Suprapubic skin (tissue), 4 donors: ENCODE results near the gene EPHA8. TPM values are rescaled to one million over a fixed set of nuclear protein-coding genes. Genes with fewer than 3 reads are reported as not detected.

Experiments used
- DNase-seq, 2 donors: peaks; one replicate each; pipeline ENCODE4 v3.0.0-alpha.2; 2019; ENCODE audit warnings: low spot score in 2 of 2
- H3K27ac ChIP-seq: fragments of 200-600 bp; sonication (generic); one replicate; pipeline ENCODE4 v1.5.1; 2019
- H3K27me3 ChIP-seq: fragments of 200-600 bp; sonication (generic); one replicate; pipeline ENCODE4 v1.5.1; 2019
- H3K36me3 ChIP-seq: fragments of 200-600 bp; sonication (generic); one replicate; pipeline ENCODE4 v1.5.1; 2019
- H3K4me1 ChIP-seq: fragments of 200-600 bp; sonication (generic); one replicate; pipeline ENCODE4 v1.5.1; 2019
- H3K4me3 ChIP-seq: fragments of 200-600 bp; sonication (generic); one replicate; pipeline ENCODE4 v1.5.1; 2019; ENCODE audit warnings: mild to moderate bottlenecking
- H3K9me3 ChIP-seq: fragments of 200-600 bp; sonication (generic); one replicate; pipeline ENCODE4 v1.5.1; 2019
- EP300 ChIP-seq: sonication (generic); formaldehyde crosslinking; IDR thresholded peaks from one replicate; pipeline ENCODE4 v1.6.1; 2017; ENCODE audit warnings: antibody characterized with exemption
- POLR2A ChIP-seq, 2 donors: fragments of 450-650 bp; IDR thresholded peaks; one replicate each; pipeline ENCODE4 v1.6.1; 2017; ENCODE audit warnings: antibody characterized with exemption in 2 of 2, mild to moderate bottlenecking in 2 of 2, moderate library complexity in 2 of 2
- POLR2AphosphoS5 ChIP-seq, 3 donors: sonication (generic); formaldehyde crosslinking; IDR thresholded peaks; one replicate each; pipeline ENCODE4 v1.6.1; 2017; ENCODE audit warnings: antibody characterized with exemption in 3 of 3
- WGBS: methylation state at CpG from one replicate; pipeline ENCODE4 v1.1.5; 2018; 5-methylcytosine and 5-hydroxymethylcytosine counted together
- total RNA-seq, 4 donors: library from RNA; depleted of rRNA; stranded (reverse); fragments of >200 nt; gene quantifications; one replicate each; pipeline ENCODE4 v1.1.0, GENCODE V29; 2016
- TF ChIP-seq, protein P1 (sequence below), 2 donors: fragments of 200-600 bp in 1 of 2; fragments of 450-650 bp in 1 of 2; sonication (generic) in 1 of 2; IDR thresholded peaks; one replicate each; pipeline ENCODE4 v1.5.1; 2016 to 2019; ENCODE audit warnings: antibody characterized with exemption in 2 of 2, mild to moderate bottlenecking in 1 of 2, moderate library complexity in 1 of 2

The EPHA8 gene
- total RNA-seq, 4 donors from 2014 or later = 0.34 to 0.64 TPM; not detected in 2

DNA sequence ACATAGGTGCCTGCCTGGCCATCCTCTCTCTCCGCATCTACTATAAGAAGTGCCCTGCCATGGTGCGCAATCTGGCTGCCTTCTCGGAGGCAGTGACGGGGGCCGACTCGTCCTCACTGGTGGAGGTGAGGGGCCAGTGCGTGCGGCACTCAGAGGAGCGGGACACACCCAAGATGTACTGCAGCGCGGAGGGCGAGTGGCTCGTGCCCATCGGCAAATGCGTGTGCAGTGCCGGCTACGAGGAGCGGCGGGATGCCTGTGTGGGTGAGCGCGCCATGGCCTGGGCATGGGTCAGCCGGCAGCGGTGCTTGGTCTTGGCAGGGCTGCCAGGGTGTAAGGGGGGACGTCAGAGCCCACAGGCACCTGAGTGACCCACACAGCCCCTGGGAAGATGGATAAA is 13.3 kb downstream of the EPHA8 start:
- DNase-seq = no peak
- Histone ChIP-seq H3K36me3 (no peaks in the 10 kb centered on the region), H3K27ac (no peak overlapping the region), H3K9me3 (no peaks in the 10 kb centered on the region), H3K27me3 (peaks cover 41% of the 10 kb centered on the region), H3K4me3 (no peak overlapping the region), H3K4me1 (no peaks in the 10 kb centered on the region)
- WGBS = 91% methylated on average over 18 of the region's 24 CpGs
- no peak for TF ChIP-seq EP300
- TF ChIP-seq POLR2A (IDR thresholded peaks at IDR 0.05) = no peak
- TF ChIP-seq POLR2AphosphoS5 (IDR thresholded peaks at IDR 0.05) = no peak
- TF ChIP-seq, protein P1, sequence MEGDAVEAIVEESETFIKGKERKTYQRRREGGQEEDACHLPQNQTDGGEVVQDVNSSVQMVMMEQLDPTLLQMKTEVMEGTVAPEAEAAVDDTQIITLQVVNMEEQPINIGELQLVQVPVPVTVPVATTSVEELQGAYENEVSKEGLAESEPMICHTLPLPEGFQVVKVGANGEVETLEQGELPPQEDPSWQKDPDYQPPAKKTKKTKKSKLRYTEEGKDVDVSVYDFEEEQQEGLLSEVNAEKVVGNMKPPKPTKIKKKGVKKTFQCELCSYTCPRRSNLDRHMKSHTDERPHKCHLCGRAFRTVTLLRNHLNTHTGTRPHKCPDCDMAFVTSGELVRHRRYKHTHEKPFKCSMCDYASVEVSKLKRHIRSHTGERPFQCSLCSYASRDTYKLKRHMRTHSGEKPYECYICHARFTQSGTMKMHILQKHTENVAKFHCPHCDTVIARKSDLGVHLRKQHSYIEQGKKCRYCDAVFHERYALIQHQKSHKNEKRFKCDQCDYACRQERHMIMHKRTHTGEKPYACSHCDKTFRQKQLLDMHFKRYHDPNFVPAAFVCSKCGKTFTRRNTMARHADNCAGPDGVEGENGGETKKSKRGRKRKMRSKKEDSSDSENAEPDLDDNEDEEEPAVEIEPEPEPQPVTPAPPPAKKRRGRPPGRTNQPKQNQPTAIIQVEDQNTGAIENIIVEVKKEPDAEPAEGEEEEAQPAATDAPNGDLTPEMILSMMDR (IDR thresholded peaks at IDR 0.05) = no peak

DNA sequence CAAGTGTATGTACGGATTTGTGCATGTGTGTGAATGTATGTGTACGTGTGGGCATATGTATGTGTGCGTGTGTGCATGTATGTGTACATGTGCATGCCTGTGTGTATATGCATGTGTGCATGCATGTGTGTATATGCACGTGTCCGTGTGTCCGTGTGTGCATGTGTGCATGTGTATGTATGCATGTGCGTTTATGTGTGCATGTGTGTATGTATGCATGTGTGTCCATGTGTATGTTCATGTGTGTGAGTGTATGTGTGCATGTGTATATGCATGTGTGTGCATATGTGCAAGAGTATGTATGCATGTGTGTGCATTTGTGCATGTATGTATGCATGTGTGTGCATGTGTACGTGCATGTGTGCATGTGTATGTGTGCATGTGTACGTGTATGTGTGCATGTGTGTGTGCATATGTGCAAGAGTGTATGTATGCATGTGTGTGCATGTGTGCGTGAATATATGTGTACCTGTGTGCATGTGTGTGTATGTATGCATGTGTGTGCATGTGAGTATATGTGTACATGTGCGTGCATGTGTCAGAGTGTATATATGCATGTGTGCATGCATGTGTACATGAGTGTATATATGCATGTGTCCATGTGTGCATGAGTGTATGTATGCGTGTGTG is 15.6 kb downstream of the EPHA8 start:
- Histone ChIP-seq H3K27ac (no peak overlapping the region), H3K36me3 (no peaks in the 10 kb centered on the region), H3K4me3 (no peak overlapping the region), H3K27me3 (peaks cover 19% of the 10 kb centered on the region), H3K9me3 (no peaks in the 10 kb centered on the region), H3K4me1 (no peaks in the 10 kb centered on the region)
- DNase-seq = no peak
- WGBS = 96% methylated on average over 12 of the region's 12 CpGs
- TF ChIP-seq EP300 = no peak
- TF ChIP-seq POLR2A (IDR thresholded peaks at IDR 0.05) = no peak
- TF ChIP-seq POLR2AphosphoS5 (IDR thresholded peaks at IDR 0.05) = no peak
- TF ChIP-seq, protein P1 (IDR thresholded peaks at IDR 0.05) = no peak

DNA sequence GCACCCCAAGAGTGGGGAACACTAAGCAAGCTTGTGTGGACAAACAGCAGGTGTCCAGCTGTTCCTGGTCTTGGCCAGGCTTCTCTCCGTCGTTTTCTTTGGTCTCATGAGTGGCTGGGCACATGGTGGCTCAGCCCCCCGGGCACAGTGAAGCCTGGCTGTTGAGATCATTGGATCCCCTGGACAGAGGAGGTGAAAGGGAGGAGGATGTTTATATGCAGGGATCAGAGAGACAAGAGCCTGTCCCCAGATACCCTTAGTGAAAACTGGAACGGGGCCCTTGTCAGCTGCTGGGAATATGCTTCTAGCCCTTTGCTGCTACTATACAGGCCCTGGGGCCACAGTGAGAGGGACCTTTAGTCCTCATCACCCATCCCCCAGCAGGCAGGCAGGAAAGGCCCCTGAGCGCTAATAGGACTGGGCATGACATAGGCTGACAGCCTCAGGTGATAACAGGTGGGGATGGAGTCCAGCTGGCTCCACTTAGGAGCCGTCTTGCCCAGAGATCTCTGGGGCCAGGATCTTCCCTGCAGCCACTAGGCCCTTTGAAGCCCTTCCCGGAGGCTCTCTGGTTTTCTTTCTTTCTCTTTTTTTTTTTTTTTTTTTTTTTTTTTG is 16.4 kb downstream of the EPHA8 start:
- no peaks in the 10 kb centered on the region for H3K9me3 ChIP-seq
- H3K27me3 ChIP-seq = peaks cover 13% of the 10 kb centered on the region
- TF ChIP-seq, protein P1 (IDR thresholded peaks at IDR 0.05) = no peak
- TF ChIP-seq POLR2AphosphoS5 (IDR thresholded peaks at IDR 0.05) (no peak), POLR2A (IDR thresholded peaks at IDR 0.05) (no peak), EP300 (no peak)
- WGBS = 33% methylated on average over 7 of the region's 7 CpGs
- H3K27ac ChIP-seq = no peak overlapping the region
- no peaks in the 10 kb centered on the region for H3K4me1 ChIP-seq
- H3K4me3 ChIP-seq = no peak overlapping the region
- no peaks in the 10 kb centered on the region for H3K36me3 ChIP-seq
- DNase-seq = no peak

DNA sequence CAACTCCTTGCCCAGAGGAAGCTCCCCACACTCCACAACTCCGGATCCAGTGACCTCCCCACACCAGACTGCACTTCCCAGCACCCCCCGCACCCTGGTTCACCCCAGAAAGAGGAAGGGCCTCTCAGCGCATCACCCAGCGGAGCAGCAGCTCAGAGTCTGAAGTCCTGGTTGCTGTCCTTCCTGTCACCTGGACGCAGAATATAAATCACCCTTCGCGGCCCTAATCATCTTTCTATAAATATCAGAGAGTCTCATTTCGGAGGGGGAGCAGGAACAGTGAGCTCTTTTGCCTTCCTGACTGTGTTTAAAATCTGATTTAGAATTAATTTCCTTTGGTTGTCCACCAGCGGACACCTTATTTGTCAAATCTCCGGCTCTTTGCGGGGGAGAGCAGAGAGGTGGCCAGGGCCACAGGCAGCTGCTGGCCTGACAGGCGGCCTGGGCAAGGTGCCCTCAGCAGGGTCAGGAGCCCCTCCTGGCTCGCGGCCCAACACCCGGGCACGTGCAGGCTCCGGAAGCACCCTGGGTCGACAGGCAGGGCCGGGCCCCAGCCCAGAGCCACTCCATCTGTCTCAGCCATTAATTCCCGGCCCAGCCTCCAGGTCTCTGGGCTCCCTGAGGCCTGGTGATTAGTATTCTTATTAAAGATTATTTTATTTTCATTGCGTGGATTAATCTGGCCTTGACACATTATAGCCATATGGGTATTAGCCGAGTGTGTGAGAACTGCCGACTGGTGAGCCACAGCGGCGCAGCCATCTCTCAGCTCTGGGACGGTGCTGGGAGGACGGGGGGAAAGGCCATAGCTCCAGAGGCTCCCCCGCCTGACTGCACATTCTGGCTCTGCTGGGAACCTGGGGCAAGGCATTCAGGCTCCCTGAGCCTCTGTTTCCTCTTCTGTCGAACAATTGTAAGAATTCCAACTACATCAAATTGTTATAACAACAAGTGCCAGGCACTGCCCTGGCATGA is 19.7 kb downstream of the EPHA8 start:
- 83% methylated on average over 29 of the region's 29 CpGs for WGBS
- TF ChIP-seq, protein P1 (IDR thresholded peaks at IDR 0.05) = no peak
- no peak for TF ChIP-seq POLR2AphosphoS5 (IDR thresholded peaks at IDR 0.05)
- no peak for TF ChIP-seq POLR2A (IDR thresholded peaks at IDR 0.05)
- TF ChIP-seq EP300 = no peak
- Histone ChIP-seq H3K27me3 (peaks cover 26% of the 10 kb centered on the region), H3K27ac (no peak overlapping the region), H3K4me3 (no peak overlapping the region), H3K4me1 (no peaks in the 10 kb centered on the region), H3K9me3 (no peaks in the 10 kb centered on the region), H3K36me3 (no peaks in the 10 kb centered on the region)
- DNase-seq = no peak
